DMS 273 treated with DMSO at 0.1 percent for 48 hours (cell line): ENCODE measurements around the gene DLGAP4.
"Not testable (repeated sequence)": the region's sequence is repeated elsewhere in the genome, so short reads cannot be mapped to it uniquely, and the experiment has no call there.

ENCODE experiments used
- DNase-seq: peaks from one replicate; lab custom pipeline; 2025; lab: John Stamatoyannopoulos, UW

Gene DLGAP4

GRCh38 chr20:36498386-36499179 lies 192.4 kb downstream of the DLGAP4 start:
- DNase-seq = no peak

- DNase-seq = no peak
These were observed 193.1 kb downstream of the DLGAP4 start for GRCh38 chr20:36499211-36499610.

GRCh38 chr20:36499723-36500501 lies 193.8 kb downstream of the DLGAP4 start:
- no peak for DNase-seq

GRCh38 chr20:36501367-36502006 lies 195.3 kb downstream of the DLGAP4 start:
- DNase-seq = no peak

GRCh38 chr20:36504295-36504694 lies 198.2 kb downstream of the DLGAP4 start:
- DNase-seq = no peak

- DNase-seq = peak; percentile 40
These were observed 200.1 kb downstream of the DLGAP4 start for GRCh38 chr20:36506253-36506652.

GRCh38 chr20:36507746-36508145 lies 201.6 kb downstream of the DLGAP4 start:
- DNase-seq = no peak

GRCh38 chr20:36519012-36519719 lies 213.0 kb downstream of the DLGAP4 start:
- no peak for DNase-seq

- DNase-seq = no peak
These were observed 213.8 kb downstream of the DLGAP4 start for GRCh38 chr20:36519944-36520343.

- no peak for DNase-seq
These were observed 215.4 kb downstream of the DLGAP4 start for GRCh38 chr20:36521526-36521925.

GRCh38 chr20:36522412-36522811 lies 216.3 kb downstream of the DLGAP4 start:
- not testable (repeated sequence) for DNase-seq

GRCh38 chr20:36523341-36523740 lies 217.2 kb downstream of the DLGAP4 start:
- DNase-seq = no peak

GRCh38 chr20:36525620-36526365 lies 219.7 kb downstream of the DLGAP4 start:
- no peak for DNase-seq

GRCh38 chr20:36526521-36527011 lies 220.4 kb downstream of the DLGAP4 start:
- no peak for DNase-seq

- no peak for DNase-seq
These were observed 221.4 kb downstream of the DLGAP4 start for GRCh38 chr20:36527331-36528125.

GRCh38 chr20:36528176-36528874 lies 222.2 kb downstream of the DLGAP4 start:
- DNase-seq = no peak

- no peak for DNase-seq
These were observed 222.8 kb downstream of the DLGAP4 start for GRCh38 chr20:36528875-36529417.

- no peak for DNase-seq
These were observed 226.2 kb downstream of the DLGAP4 start for GRCh38 chr20:36532388-36532787.

- DNase-seq = no peak
These were observed 226.7 kb downstream of the DLGAP4 start for GRCh38 chr20:36532822-36533221.
